Measurements from ENCODE around the gene GYG2. TPM values are rescaled to one million over a fixed set of nuclear protein-coding genes. Genes with fewer than 3 reads are reported as not detected.

Gene GYG2
- total RNA-seq, 4 donors from 2014 or later: 3.2 to 9.6 (median 5.3) TPM

DNA sequence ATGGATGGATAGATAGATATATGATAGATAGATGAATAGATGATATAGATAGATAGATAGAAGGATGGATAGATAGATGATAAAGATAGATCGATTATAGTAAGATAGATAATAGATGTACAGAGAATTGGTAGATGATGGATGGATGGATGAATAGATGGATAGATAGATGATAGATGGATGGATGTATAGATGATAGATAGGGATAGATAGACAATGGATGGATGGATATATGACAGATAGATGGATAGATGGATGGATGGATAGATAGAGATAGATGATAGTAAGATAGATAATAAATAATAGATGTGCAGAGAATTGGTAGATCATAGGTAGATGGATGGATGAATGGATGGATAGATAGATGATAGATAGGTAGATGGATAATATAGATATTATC lies 12.2 kb downstream of the GYG2 start:
- 87% methylated on average over 1 of the region's 1 CpG for WGBS
- Histone ChIP-seq H3K27ac (no peak overlapping the region), H3K36me3 (no peaks in the 10 kb centered on the region), H3K4me3 (no peak overlapping the region), H3K9me3 (no peaks in the 10 kb centered on the region), H3K27me3 (no peaks in the 10 kb centered on the region), H3K4me1 (no peaks in the 10 kb centered on the region)
- TF ChIP-seq POLR2AphosphoS5 (IDR thresholded peaks at IDR 0.05): no peak
- TF ChIP-seq POLR2A (IDR thresholded peaks at IDR 0.05): no peak
- TF ChIP-seq EP300 (IDR thresholded peaks at IDR 0.05): no peak
- TF ChIP-seq, protein P1, sequence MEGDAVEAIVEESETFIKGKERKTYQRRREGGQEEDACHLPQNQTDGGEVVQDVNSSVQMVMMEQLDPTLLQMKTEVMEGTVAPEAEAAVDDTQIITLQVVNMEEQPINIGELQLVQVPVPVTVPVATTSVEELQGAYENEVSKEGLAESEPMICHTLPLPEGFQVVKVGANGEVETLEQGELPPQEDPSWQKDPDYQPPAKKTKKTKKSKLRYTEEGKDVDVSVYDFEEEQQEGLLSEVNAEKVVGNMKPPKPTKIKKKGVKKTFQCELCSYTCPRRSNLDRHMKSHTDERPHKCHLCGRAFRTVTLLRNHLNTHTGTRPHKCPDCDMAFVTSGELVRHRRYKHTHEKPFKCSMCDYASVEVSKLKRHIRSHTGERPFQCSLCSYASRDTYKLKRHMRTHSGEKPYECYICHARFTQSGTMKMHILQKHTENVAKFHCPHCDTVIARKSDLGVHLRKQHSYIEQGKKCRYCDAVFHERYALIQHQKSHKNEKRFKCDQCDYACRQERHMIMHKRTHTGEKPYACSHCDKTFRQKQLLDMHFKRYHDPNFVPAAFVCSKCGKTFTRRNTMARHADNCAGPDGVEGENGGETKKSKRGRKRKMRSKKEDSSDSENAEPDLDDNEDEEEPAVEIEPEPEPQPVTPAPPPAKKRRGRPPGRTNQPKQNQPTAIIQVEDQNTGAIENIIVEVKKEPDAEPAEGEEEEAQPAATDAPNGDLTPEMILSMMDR (IDR thresholded peaks at IDR 0.05): no peak
- DNase-seq (ENCODE audit: low spot score in 2 of 2): no peak

- Histone ChIP-seq H3K27ac (no peak overlapping the region), H3K4me3 (no peak overlapping the region), H3K27me3 (no peaks in the 10 kb centered on the region), H3K4me1 (no peaks in the 10 kb centered on the region), H3K36me3 (no peaks in the 10 kb centered on the region), H3K9me3 (no peaks in the 10 kb centered on the region)
- TF ChIP-seq POLR2AphosphoS5 (IDR thresholded peaks at IDR 0.05): no peak
- TF ChIP-seq POLR2A (IDR thresholded peaks at IDR 0.05): no peak
- TF ChIP-seq EP300 (IDR thresholded peaks at IDR 0.05): no peak
- TF ChIP-seq, protein P1 (IDR thresholded peaks at IDR 0.05): no peak
- no peak for DNase-seq (ENCODE audit: low spot score in 2 of 2)
- WGBS: 62% methylated on average over 9 of the region's 9 CpGs
Measured at GRCh38 chrX:2841537-2841936, 12.8 kb downstream of the GYG2 start.

DNA sequence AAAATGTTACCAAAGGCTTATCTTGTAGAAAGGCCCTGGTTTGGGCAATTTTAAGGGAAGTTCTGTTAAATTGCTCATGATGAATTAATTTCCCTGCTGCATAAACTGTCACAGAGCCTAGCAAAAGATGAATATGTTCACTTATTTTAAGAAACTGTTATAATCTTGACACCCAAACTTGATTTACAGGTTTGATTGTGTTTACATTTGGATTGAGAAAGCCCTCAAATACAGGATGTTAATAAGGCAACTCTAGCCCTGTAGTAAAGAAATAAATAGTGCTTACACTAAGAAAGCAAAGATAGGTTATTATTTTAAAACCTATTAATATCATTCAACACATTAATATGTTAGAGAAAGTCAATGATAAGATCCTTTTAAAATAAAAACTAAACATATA lies 18.3 kb downstream of the GYG2 start:
- H3K9me3 ChIP-seq: no peaks in the 10 kb centered on the region
- TF ChIP-seq, protein P1 (IDR thresholded peaks at IDR 0.05): no peak
- TF ChIP-seq POLR2A (IDR thresholded peaks at IDR 0.05) (no peak), EP300 (IDR thresholded peaks at IDR 0.05) (no peak), POLR2AphosphoS5 (IDR thresholded peaks at IDR 0.05) (no peak)
- H3K4me1 ChIP-seq: no peaks in the 10 kb centered on the region
- no peaks in the 10 kb centered on the region for H3K36me3 ChIP-seq
- H3K27me3 ChIP-seq: no peaks in the 10 kb centered on the region
- no peak overlapping the region for H3K4me3 ChIP-seq
- no peak for DNase-seq (ENCODE audit: low spot score in 2 of 2)
- H3K27ac ChIP-seq: no peak overlapping the region

DNA sequence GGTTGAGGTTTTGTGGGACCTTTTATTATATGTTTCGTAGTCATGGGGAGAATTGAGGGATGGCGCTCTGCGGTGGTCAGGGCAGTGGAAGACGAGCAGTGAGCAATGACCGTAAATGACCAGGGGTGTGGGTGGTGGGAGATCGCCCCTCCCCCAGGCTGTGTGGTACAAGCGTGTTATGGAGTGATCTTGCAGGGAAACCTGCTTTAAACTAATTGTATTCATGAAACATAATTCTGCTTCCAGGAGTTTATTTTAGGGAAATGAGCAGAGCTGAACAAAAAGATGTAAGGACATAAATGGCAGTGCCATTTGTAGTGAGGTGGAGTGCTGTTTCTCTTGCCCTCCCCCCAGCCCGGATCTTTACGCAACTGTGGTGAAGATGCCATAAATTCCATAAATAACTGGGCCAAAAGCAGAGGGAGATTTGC lies 20.2 kb downstream of the GYG2 start:
- no peak overlapping the region for H3K4me3 ChIP-seq
- no peaks in the 10 kb centered on the region for H3K27me3 ChIP-seq
- H3K4me1 ChIP-seq: no peaks in the 10 kb centered on the region
- TF ChIP-seq POLR2A (IDR thresholded peaks at IDR 0.05) (no peak), EP300 (IDR thresholded peaks at IDR 0.05) (no peak), POLR2AphosphoS5 (IDR thresholded peaks at IDR 0.05) (no peak)
- TF ChIP-seq, protein P1 (IDR thresholded peaks at IDR 0.05): no peak
- no peaks in the 10 kb centered on the region for H3K36me3 ChIP-seq
- no peak overlapping the region for H3K27ac ChIP-seq
- 54% methylated on average over 9 of the region's 9 CpGs for WGBS
- DNase-seq (ENCODE audit: low spot score in 2 of 2): no peak
- H3K9me3 ChIP-seq: no peaks in the 10 kb centered on the region

DNA sequence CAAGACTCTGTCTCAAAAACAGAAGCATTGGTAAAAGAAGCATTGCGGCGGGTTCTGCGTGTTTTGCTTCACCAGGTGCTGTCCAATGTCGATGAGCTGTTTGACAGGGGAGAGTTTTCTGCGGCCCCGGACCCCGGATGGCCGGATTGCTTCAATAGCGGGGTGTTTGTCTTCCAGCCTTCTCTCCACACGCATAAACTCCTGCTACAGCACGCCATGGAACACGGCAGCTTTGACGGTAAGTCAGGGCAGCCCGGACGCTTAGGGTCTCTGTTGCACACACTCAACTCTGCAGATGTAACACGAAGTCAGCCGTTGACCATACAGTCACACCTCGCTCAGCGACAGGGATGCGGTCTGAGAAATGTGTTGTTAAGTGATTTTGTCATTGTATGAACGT lies 26.2 kb downstream of the GYG2 start:
- DNase-seq (ENCODE audit: low spot score in 2 of 2): no peak
- Histone ChIP-seq H3K27ac (no peak overlapping the region), H3K27me3 (no peaks in the 10 kb centered on the region), H3K36me3 (no peaks in the 10 kb centered on the region), H3K4me1 (no peaks in the 10 kb centered on the region), H3K9me3 (no peaks in the 10 kb centered on the region), H3K4me3 (no peak overlapping the region)
- WGBS: 95% methylated on average over 21 of the region's 21 CpGs
- no peak for TF ChIP-seq POLR2A (IDR thresholded peaks at IDR 0.05)
- TF ChIP-seq, protein P1 (IDR thresholded peaks at IDR 0.05): no peak
- TF ChIP-seq POLR2AphosphoS5 (IDR thresholded peaks at IDR 0.05): no peak
- no peak for TF ChIP-seq EP300 (IDR thresholded peaks at IDR 0.05)
